GM19452 (cell line): ENCODE data around the gene RNF149.
"Not testable (repeated sequence)": the region's sequence is repeated elsewhere in the genome, so short reads cannot be mapped to it uniquely, and the experiment has no call there.

Experiments
- ATAC-seq: cut with Tn5 transposase; IDR thresholded peaks from one replicate; pipeline ENCODE4 v1.9.1; 2021; ENCODE audit not compliant: unreplicated experiment

Gene RNF149

DNA sequence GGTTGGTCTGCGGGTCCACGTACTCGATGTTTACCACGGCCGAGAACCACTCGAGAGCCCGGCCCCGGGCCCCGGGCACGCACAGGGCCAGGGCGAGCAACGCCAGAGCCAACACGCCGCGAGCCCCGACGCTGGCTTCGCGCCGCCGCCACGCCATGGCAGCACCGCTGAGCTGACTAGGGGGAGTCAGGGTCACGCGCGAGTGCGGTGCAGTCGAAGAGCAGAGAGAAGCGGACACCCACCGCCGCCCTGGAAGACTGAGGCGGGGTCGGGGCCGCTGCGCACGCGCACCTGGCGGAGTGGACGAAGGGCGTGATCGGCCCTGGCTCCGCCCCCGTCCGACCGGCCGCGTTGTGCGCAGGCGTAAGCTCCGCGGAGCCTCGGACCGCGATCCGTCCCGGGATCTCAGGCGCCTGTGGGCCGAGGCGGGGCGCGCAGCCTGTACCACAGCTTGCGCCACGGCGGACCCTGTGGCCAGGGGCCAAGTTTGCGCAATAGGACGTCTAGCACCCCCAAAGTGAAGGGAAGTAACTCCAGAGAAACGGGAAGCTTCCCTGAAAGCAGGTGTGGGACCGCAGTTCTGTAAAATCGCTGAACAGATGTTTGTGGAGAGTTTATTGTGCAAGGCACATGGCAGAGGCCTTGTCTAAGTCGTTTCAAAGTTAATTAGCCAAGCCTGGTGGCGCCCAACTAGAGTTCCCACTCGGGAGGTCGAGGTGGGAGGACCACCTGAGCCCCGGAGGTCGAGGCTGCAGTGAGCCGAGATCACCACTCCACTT, at the start of gene RNF149:
TSS of gene RNF149 (minus strand) at position 270 of the 779 bp plus-strand sequence. CDS start at position 157, 113 bp downstream.
- peak; percentile 53 for ATAC-seq

DNA sequence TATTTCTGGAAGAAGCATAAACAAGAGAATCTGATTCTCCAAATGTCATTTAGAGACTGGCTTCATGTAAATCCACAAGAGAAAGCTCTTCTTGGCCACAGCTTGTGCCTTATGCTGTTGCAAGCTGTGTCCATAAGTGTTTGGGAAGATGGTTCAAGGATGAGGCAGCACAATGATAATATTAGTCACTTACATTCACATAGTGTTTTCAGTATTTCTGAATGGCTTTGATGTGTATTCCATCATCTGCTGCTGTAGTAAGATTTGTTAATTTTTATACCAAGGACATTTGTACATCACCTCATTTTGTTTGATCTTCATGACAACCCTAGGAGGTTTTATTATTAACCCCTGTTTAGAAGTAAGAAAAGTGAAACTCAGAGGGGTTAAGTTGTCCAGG, 48.9 kb upstream of the RNF149 start:
- ATAC-seq, result no peak

DNA sequence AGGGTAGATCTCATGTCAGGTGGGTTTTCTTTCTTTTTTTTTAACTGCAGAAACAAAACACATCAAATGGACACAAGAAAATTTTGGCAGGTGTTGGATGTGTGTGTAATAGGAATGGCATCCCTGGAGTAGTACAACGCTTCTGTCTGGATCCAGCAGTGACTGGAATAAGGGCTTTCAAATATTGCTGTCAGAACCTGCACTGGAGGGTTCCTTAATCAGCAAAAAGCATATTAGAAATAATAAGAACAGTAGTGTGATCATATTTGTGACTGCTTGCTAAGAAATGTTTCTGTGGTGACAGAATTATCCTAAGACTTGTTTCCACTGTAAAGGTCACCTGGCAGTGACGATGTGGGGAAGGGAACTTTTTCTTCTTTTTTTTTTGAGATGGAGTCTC, 48.0 kb upstream of the RNF149 start:
- no peak for ATAC-seq

GRCh38 chr2:101356055-101356454, 47.6 kb upstream of the RNF149 start:
- no peak for ATAC-seq

DNA sequence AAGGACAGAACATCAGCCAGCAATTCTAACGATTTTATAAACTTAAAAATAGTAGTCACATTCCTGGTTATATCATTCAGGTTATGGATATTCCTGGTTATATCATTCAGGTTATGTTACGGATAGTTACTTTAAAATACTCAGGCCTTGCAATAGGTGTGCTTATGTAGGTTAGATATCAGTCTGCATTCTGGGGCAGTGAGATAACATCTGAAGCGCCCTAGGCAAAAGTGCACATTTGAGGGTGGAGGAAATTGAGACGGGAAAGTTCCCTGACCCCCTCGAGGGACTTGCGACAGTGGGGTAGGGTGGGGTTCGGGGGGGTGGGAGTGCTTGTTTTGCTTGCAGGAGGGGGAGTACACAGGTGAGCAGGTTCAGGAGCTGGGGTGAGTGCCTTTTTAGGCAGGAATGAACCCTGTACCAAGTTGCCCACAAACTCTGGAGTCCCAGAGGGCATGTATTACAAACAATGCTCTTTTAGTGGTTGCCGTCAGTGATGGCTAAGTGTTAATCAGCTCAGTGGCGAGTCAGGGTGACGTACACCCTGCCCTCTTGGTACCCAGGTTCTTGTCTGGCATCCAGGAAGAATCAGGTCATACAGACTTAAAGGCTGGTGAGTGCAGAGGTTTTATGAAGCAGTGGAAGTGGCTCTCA, 47.0 kb upstream of the RNF149 start:
- ATAC-seq, result no peak

GRCh38 chr2:101354420-101355311, 46.2 kb upstream of the RNF149 start:
- no peak for ATAC-seq

GRCh38 chr2:101352631-101353030, 44.1 kb upstream of the RNF149 start:
- not testable (repeated sequence) for ATAC-seq

DNA sequence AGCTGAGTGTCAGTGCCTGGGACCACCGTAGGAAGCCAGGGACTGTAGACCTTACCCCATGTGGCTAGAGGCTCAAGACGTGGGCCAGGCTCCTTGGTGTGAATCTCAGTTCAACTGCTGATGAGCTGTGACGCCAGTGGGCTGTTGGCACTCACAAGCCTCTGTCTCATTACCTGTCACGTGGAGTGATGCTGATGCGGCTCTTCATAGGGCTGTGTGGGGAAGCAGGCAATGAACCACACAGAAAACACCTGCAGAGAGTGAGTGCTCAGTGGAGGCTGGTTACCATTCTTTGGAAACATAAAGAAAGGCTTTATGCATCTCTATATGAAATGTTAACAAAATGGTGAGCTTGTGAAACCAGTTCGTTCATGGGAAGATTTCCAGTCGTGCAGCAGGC, 42.7 kb upstream of the RNF149 start:
- ATAC-seq, result no peak

DNA sequence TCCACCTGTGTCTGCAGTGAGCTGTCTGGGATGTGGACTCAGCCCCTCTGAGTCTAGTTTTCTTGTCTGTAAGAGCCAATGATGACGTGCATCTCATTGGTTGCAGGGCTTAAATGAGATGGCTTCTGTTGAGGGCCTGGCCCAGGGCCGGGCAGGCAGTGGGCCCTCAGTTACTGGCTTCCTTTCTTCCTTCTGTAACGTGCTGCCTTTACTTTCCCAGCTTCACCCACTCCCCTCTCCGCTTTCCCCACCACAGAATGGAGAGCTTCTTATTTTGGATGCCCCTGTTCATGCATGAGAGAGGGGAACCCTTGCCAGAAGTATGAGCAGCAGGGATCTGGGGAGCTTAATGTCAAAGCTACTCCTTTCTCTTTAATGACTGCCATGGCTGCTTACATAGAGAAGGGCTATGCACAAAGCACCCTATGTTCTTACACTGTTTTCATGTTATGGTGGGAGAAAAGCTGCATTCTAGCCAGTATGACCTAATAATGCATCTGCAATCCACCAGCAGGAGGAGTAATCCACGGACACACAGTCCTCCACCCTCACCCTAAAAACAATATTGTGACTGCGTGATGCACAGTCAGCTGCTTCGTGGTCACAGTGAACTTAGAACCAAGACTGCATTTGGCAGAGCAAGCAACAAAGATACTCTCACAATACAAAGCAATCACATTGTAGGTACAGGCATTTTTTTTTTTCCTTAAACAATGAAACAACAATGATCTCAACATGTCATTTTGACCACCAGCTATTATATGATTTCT, 41.6 kb upstream of the RNF149 start:
- no peak for ATAC-seq

GRCh38 chr2:101348883-101349282, 40.4 kb upstream of the RNF149 start:
- no peak for ATAC-seq

GRCh38 chr2:101346909-101347308, 38.4 kb upstream of the RNF149 start:
- ATAC-seq, result no peak

GRCh38 chr2:101344137-101344536, 35.6 kb upstream of the RNF149 start:
- ATAC-seq, result no peak

GRCh38 chr2:101342625-101343008, 34.1 kb upstream of the RNF149 start:
- ATAC-seq, result no peak

DNA sequence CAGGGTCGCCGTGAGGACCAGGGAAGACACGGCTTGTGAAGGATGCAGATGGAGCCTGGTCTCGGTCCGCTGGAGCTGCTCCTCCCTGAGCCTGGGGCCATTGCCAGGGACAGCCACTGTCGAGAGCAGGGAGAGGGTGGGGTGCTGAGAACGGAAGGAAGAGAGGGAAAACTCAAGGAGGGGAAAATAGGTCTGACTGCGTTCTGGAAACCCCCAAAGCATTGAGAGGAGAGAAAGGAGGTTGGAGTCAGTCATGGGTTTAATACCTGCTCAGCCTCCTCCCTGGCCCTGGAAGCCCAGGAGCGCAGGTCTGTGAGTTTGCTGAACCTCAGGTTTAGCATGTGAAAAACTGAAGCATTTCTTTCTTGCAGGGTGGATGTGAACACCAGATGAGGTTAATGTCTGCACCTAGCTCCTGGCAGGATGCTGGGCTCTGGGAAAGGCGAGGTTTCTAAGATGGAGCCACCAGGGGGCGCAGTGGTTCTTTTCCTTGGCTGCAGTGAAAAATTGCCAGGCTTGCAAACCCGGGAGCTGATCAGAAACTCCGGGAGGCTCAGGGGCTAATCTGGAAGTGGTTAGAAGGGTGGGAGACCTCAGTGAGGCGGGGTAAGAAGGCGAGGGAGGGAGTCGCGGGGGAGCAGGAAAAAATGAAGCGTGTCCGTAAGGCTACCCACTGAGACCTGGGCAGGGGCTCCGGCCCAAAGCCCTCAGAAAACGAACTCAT, 33.6 kb upstream of the RNF149 start:
- no peak for ATAC-seq

GRCh38 chr2:101341421-101341820, 32.9 kb upstream of the RNF149 start:
- ATAC-seq, result no peak

GRCh38 chr2:101340141-101340551, 31.6 kb upstream of the RNF149 start:
- no peak for ATAC-seq

- ATAC-seq, result no peak
These were observed 30.9 kb upstream of the RNF149 start for GRCh38 chr2:101339266-101339880.

DNA sequence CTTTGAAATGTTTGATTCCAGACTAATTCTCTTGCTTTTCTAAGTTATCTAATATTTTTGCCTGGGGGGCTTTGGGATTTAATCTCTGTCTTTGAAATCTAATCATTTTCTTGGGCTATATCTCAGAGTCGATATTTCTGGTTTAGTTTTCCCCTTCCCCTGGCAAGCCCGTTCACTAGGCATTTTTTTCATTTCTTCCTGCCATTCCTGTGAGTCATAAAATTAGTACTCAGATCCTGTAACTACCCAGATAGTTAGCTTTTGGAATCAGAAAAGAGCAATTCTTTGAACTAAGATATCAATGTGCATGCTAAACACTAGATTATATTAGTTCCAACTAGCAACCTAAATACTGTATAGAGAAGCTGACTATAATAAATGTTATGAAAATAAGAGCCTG, 29.4 kb upstream of the RNF149 start:
- no peak for ATAC-seq

GRCh38 chr2:101332885-101333766, 24.6 kb upstream of the RNF149 start:
- no peak for ATAC-seq
